BJ (cell line): ENCODE results near the gene LMO1. TPM values are rescaled to one million over a fixed set of nuclear protein-coding genes. Genes with fewer than 3 reads are reported as not detected.

Experiments used
- CTCF ChIA-PET: fragments of 350-600 bp; formaldehyde crosslinking; extraction: SDS; loops from one replicate; lab custom pipeline; 2021; ENCODE audit warnings: antibody characterized with exemption, inconsistent platforms; lab: Yijun Ruan, JAX
- POLR2A ChIA-PET: fragments of 300-600 bp; sonication (Branson Sonifier 250); formaldehyde crosslinking; extraction: SDS; loops from one replicate; lab custom pipeline; 2021; ENCODE audit warnings: antibody characterized with exemption; lab: Charles Lee
- DNase-seq: peaks from one replicate; pipeline ENCODE4 v3.0.0-alpha.2; 2011; ENCODE audit warnings: low read depth
- H3K27me3 ChIP-seq: 2 replicates; pipeline ENCODE4 v1.6.0; 2011; ENCODE audit warnings: low read length; ENCODE audit not compliant: control insufficient read depth, insufficient read depth
- H3K36me3 ChIP-seq: 2 replicates; pipeline ENCODE4 v1.5.1; 2011; ENCODE audit warnings: low read length; ENCODE audit not compliant: control insufficient read depth, insufficient read depth
- H3K4me3 ChIP-seq: 2 replicates; pipeline ENCODE4 v1.5.1; 2011; ENCODE audit warnings: low read depth, mild to moderate bottlenecking, control low read depth, low read length
- polyA plus RNA-seq: library from polyadenylated mRNA; depleted of rRNA; stranded (reverse); fragments of >200 nt; gene quantifications from 2 replicates; pipeline ENCODE4 v1.2.3, GENCODE V29; 2011
- TF ChIP-seq, protein P1 (sequence below): IDR thresholded peaks from 2 replicates; pipeline ENCODE4 v1.5.1; 2011; ENCODE audit warnings: low read depth, mild to moderate bottlenecking, control low read depth, inconsistent platforms, low read length, moderate library complexity; ENCODE audit not compliant: insufficient read depth

The LMO1 gene
- polyA plus RNA-seq, 1 experiment, result not detected

DNA sequence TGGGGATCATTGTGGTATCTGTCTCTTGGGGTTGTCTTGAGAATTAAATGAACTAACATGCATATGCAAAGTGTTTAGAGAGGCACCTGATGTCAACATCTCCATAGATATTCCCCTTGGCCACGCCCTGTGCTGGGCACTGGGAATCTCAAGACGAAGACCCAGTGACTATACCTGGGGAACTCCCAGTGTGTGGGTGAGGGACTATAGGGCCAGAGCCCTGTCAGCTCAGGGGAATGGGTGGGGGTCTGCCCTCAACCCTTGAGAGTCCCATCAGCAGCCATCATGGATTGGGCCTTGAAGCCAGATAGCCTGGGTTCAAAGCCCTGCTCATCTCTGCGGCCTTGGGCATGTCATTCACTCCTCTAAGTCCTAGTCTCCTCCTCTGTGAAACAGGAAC, 21.6 kb upstream of the LMO1 start:
- Histone ChIP-seq H3K36me3 (no peaks in the 10 kb centered on the region), H3K27me3 (peaks cover 6% of the 10 kb centered on the region; the same call in 1 of the 2 replicates), H3K4me3 (no peak overlapping the region)
- DNase-seq, result no peak
- CTCF ChIA-PET, result interaction anchor here (3.9 kb wide), 1 partner anchor 21 kb away, joined by 14 read pairs; the partner anchor contains the start of gene LMO1
- TF ChIP-seq, protein P1, sequence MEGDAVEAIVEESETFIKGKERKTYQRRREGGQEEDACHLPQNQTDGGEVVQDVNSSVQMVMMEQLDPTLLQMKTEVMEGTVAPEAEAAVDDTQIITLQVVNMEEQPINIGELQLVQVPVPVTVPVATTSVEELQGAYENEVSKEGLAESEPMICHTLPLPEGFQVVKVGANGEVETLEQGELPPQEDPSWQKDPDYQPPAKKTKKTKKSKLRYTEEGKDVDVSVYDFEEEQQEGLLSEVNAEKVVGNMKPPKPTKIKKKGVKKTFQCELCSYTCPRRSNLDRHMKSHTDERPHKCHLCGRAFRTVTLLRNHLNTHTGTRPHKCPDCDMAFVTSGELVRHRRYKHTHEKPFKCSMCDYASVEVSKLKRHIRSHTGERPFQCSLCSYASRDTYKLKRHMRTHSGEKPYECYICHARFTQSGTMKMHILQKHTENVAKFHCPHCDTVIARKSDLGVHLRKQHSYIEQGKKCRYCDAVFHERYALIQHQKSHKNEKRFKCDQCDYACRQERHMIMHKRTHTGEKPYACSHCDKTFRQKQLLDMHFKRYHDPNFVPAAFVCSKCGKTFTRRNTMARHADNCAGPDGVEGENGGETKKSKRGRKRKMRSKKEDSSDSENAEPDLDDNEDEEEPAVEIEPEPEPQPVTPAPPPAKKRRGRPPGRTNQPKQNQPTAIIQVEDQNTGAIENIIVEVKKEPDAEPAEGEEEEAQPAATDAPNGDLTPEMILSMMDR, result no peak
- POLR2A ChIA-PET, result no interaction called here

DNA sequence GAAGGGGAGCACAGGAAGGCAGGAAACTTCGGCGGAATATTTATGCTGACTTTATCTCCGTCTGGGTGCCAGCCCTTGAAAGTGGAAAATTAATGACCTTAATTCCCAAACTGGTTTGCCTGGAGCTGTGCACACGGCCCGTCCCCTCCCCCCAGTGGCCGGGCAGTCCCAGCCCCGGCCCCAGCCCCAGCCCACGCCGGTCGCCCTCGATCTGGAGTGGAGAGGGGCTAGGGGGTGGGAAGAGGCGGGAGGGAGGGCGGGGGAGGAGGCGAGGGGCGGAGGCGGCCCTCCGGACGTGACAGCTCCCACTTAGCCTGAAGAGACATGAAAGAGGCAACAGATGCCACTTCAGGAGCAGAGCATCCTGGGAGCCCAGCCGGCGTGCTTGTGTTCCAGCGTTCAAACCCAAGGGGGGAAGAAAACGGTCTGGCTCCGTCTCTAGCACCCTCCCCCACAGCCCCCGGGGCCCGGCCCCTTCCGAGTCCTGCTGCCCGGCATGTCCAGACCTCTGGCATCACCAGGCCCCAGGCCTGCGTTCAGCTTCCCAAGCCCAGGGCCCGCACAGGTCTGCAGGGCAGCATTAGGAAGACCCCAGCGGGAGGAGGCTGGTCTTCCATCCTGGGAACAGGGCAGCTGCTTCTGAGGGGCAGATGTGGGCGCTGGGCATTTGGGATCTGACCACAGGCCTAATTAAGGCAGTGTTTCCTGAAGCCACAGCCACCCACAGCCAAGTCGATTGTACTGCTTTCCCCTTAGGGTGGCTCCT, 20.0 kb upstream of the LMO1 start:
- TF ChIP-seq, protein P1, result no peak
- POLR2A ChIA-PET, result no interaction called here
- DNase-seq, result no peak
- Histone ChIP-seq H3K36me3 (no peaks in the 10 kb centered on the region), H3K27me3 (peaks cover 6% of the 10 kb centered on the region; the same call in 1 of the 2 replicates), H3K4me3 (no peak overlapping the region)
- CTCF ChIA-PET, result interaction anchor here (0.6 to 3.9 kb wide), 3 partner anchors 20 to 91 kb away, joined by 3 to 14 read pairs (median 4); partner anchors contain the start of gene LMO1

DNA sequence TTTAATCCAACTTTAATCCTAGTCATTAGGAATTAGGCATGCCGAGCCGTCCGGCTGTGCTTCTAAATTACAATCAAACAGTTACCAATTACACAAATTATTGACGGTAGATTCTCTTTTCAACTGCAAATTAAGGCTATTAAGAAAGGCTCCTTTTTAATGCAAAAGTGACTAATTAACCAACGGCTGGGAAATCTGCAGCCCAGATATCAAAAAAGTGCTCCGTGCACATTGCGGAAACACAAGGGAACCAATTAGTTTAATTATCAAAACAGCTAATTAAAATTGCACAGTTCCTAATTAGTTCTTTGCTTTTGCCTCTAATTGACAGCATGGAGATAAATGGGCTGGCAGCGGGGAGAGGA, 19.4 kb upstream of the LMO1 start:
- DNase-seq, result no peak
- CTCF ChIA-PET, result interaction anchor here (1.0 to 3.9 kb wide), 3 partner anchors 19 to 90 kb away, joined by 3 to 14 read pairs (median 3); partner anchors contain the start of gene LMO1
- Histone ChIP-seq H3K36me3 (no peaks in the 10 kb centered on the region), H3K27me3 (peaks cover 6% of the 10 kb centered on the region; the same call in 1 of the 2 replicates), H3K4me3 (no peak overlapping the region)
- TF ChIP-seq, protein P1, result no peak
- POLR2A ChIA-PET, result no interaction called here

DNA sequence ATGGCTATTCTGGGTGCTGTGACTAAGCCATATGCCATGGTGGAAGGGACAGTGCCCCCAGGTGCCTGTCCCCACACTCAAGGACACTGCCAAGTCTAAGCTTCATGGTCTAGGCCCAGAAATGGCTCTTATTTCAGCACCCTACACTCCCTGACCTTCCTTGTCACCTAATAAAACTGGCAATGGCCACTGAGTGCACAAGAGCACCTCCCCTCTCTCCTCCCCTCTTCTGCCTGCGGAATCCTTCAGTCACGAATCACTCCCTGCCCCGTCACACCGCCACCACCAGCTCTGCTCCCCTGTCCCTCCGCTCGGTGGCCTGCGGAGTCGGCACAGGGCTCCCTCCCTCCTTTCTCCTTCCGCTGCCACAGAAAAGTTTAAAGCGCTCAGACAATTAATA, 19.0 kb upstream of the LMO1 start:
- ChIA-PET POLR2A (no interaction called here), CTCF (interaction anchor here (1.0 to 3.9 kb wide), 2 partner anchors 19 to 53 kb away, joined by 3 to 14 read pairs; partner anchors contain the start of gene LMO1)
- no peaks in the 10 kb centered on the region for H3K36me3 ChIP-seq
- no peak overlapping the region for H3K4me3 ChIP-seq
- DNase-seq, result no peak
- TF ChIP-seq, protein P1, result no peak
- H3K27me3 ChIP-seq, result peaks cover 6% of the 10 kb centered on the region; the same call in 1 of the 2 replicates

DNA sequence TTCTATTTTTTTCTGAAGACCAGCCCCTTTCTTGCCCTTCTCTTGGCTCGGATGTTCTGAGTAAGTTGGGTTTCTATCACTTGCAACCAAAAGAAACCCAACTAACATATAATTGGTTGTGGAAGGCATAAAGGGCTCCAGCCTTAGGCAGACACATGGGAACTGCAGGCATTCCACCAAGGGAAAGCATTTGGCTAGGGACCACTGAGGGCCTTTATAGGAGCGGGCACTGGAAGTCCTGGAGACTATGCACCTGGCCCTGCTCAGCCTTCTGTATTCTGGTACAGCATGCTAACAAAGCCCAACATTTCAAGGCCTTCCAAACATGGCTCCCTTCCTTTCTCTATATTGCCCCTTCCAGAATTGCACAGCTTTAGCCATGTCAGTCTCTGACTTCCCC, 17.6 kb upstream of the LMO1 start:
- H3K36me3 ChIP-seq, result no peaks in the 10 kb centered on the region
- ChIA-PET CTCF (no interaction called here), POLR2A (no interaction called here)
- H3K27me3 ChIP-seq, result peaks cover 6% of the 10 kb centered on the region; the same call in 1 of the 2 replicates
- no peak for DNase-seq
- H3K4me3 ChIP-seq, result no peak overlapping the region
- TF ChIP-seq, protein P1, result no peak
